ENCODE measurements around the gene DIAPH1.

DIAPH1 gene

GRCh38 chr5:141640698-141641097 is 21.9 kb upstream of the DIAPH1 start:
- no peak for FAIRE-seq

GRCh38 chr5:141640051-141640415 is 21.2 kb upstream of the DIAPH1 start:
- FAIRE-seq (no peak), DNase-seq (ENCODE audit: insufficient read length, low spot score) (no peak)

More at GRCh38 chr5:141640698-141641097, 21.9 kb upstream of the DIAPH1 start:
- no peak for DNase-seq (ENCODE audit: insufficient read length, low spot score)

- DNase-seq (ENCODE audit: insufficient read length, low spot score), result no peak
- FAIRE-seq, result no peak
These were observed 20.7 kb upstream of the DIAPH1 start for GRCh38 chr5:141639357-141640050.

GRCh38 chr5:141638771-141639170 is 20.0 kb upstream of the DIAPH1 start:
- DNase-seq (ENCODE audit: insufficient read length, low spot score), result no peak
- no peak for FAIRE-seq

- DNase-seq (ENCODE audit: insufficient read length, low spot score), result peak; percentile 59
- FAIRE-seq, result no peak
These were observed 19.1 kb upstream of the DIAPH1 start for GRCh38 chr5:141637767-141638419.

- no peak for FAIRE-seq
- DNase-seq (ENCODE audit: insufficient read length, low spot score), result no peak
These were observed 18.4 kb upstream of the DIAPH1 start for GRCh38 chr5:141637123-141637766.

GRCh38 chr5:141636413-141637122 is 17.8 kb upstream of the DIAPH1 start, which contains the start of the genes HDAC3 and RELL2:
TSS of gene HDAC3 (minus strand) at chr5:141636849. CDS start at chr5:141636790, 59 bp downstream.
TSS of gene RELL2 (plus strand) at chr5:141636997. CDS start at chr5:141638226, 1,229 bp downstream.
- DNase-seq (ENCODE audit: insufficient read length, low spot score), result peak; percentile 93
- FAIRE-seq, result peak; percentile 83

GRCh38 chr5:141636106-141636412 is 17.3 kb upstream of the DIAPH1 start:
- FAIRE-seq, result no peak
- DNase-seq (ENCODE audit: insufficient read length, low spot score), result no peak

GRCh38 chr5:141635646-141636045 is 16.8 kb upstream of the DIAPH1 start:
- DNase-seq (ENCODE audit: insufficient read length, low spot score), result no peak
- FAIRE-seq, result no peak

GRCh38 chr5:141634720-141635119 is 15.9 kb upstream of the DIAPH1 start:
- FAIRE-seq (no peak), DNase-seq (ENCODE audit: insufficient read length, low spot score) (no peak)

GRCh38 chr5:141633871-141634561 is 15.2 kb upstream of the DIAPH1 start:
- FAIRE-seq (no peak), DNase-seq (ENCODE audit: insufficient read length, low spot score) (no peak)

- no peak for DNase-seq (ENCODE audit: insufficient read length, low spot score)
- no peak for FAIRE-seq
These were observed 13.8 kb upstream of the DIAPH1 start for GRCh38 chr5:141632650-141633049.

- no peak for FAIRE-seq
- no peak for DNase-seq (ENCODE audit: insufficient read length, low spot score)
These were observed 11.9 kb upstream of the DIAPH1 start for GRCh38 chr5:141630570-141631140.

- FAIRE-seq, result no peak
- DNase-seq (ENCODE audit: insufficient read length, low spot score), result no peak
These were observed 9.5 kb upstream of the DIAPH1 start for GRCh38 chr5:141628175-141628788.

- no peak for DNase-seq (ENCODE audit: insufficient read length, low spot score)
- FAIRE-seq, result no peak
These were observed 4.8 kb upstream of the DIAPH1 start for GRCh38 chr5:141623611-141624010.

GRCh38 chr5:141623186-141623585 is 4.4 kb upstream of the DIAPH1 start:
- DNase-seq (ENCODE audit: insufficient read length, low spot score) (no peak), FAIRE-seq (no peak)

GRCh38 chr5:141618030-141618803 is 583 bp downstream of the DIAPH1 start:
- FAIRE-seq (no peak), DNase-seq (ENCODE audit: insufficient read length, low spot score) (peak; percentile 41)

GRCh38 chr5:141617682-141618029 is 1.1 kb downstream of the DIAPH1 start:
- DNase-seq (ENCODE audit: insufficient read length, low spot score) (no peak), FAIRE-seq (no peak)

GRCh38 chr5:141617128-141617527 is 1.7 kb downstream of the DIAPH1 start:
- FAIRE-seq, result no peak
- no peak for DNase-seq (ENCODE audit: insufficient read length, low spot score)

Measured in HTR-8/SVneo (cell line).